Prostate gland (tissue), 2 donors: ENCODE results near the gene ABCC4.

Experiments used
- POLR2AphosphoS5 ChIP-seq: sonication (generic); formaldehyde crosslinking; IDR thresholded peaks from one replicate; pipeline ENCODE4 v1.6.1; 2017; ENCODE audit warnings: antibody characterized with exemption
- TF ChIP-seq, protein P1 (sequence below), 4 experiments: fragments of 200-600 bp in 2 of 4; fragments of 450-650 bp in 2 of 4; sonication (generic) in 2 of 4; IDR thresholded peaks; 1 replicate in 3 of 4; 2 replicates in 1 of 4; pipeline ENCODE4 v1.5.1; 2016 to 2019; ENCODE audit warnings: antibody characterized with exemption in 4 of 4, mild to moderate bottlenecking in 2 of 4, moderate library complexity in 2 of 4

DNA sequence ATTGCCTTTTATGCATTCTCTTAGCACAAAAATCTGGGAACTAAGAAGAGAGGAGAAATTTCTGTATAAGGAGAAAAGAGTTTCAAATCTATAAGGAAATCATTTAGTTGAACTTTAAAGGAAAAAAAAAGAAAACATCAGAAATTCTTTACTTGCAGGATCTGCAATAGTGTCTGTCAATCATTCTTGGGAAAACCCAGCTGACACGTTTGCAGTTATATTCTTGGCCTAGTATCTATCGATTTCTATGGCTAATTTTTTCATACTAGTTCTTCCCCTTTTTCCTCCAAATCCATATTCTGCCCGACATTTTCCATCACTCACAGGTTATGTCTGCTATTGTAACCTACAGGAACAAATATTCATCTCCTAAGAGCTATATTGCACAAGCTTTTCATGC lies 160.7 kb downstream of the ABCC4 start:
- TF ChIP-seq POLR2AphosphoS5, result no peak
- TF ChIP-seq, protein P1, sequence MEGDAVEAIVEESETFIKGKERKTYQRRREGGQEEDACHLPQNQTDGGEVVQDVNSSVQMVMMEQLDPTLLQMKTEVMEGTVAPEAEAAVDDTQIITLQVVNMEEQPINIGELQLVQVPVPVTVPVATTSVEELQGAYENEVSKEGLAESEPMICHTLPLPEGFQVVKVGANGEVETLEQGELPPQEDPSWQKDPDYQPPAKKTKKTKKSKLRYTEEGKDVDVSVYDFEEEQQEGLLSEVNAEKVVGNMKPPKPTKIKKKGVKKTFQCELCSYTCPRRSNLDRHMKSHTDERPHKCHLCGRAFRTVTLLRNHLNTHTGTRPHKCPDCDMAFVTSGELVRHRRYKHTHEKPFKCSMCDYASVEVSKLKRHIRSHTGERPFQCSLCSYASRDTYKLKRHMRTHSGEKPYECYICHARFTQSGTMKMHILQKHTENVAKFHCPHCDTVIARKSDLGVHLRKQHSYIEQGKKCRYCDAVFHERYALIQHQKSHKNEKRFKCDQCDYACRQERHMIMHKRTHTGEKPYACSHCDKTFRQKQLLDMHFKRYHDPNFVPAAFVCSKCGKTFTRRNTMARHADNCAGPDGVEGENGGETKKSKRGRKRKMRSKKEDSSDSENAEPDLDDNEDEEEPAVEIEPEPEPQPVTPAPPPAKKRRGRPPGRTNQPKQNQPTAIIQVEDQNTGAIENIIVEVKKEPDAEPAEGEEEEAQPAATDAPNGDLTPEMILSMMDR (IDR thresholded peaks at IDR 0.05), result no peak
